HepG2 (cell line): ENCODE results near the gene GFAP. TPM values are rescaled to one million over a fixed set of nuclear protein-coding genes. Genes with fewer than 3 reads are reported as not detected.

Source experiments
- ELF1 ChIP-seq: sonication (generic); formaldehyde crosslinking; IDR thresholded peaks from 2 replicates; pipeline ENCODE4 v1.4.0; 2020; ENCODE audit warnings: missing genetic modification reagents
- HOXA5 ChIP-seq: sonication (generic); formaldehyde crosslinking; IDR thresholded peaks from 2 replicates; pipeline ENCODE4 v1.4.0; 2020; ENCODE audit warnings: missing genetic modification reagents
- MTA1 ChIP-seq: sonication (generic); formaldehyde crosslinking; IDR thresholded peaks from 2 replicates; pipeline ENCODE4 v1.4.0; 2020; ENCODE audit warnings: missing genetic modification reagents, mild to moderate bottlenecking, borderline replicate concordance
- PRPF4 ChIP-seq: fragments of 200-400 bp; formaldehyde crosslinking; IDR thresholded peaks from 2 replicates; pipeline ENCODE4 v1.6.1; 2016; ENCODE audit warnings: low read length, low read depth; ENCODE audit not compliant: poor library complexity, severe bottlenecking
- REL ChIP-seq: sonication (generic); formaldehyde crosslinking; conservative IDR thresholded peaks from 2 replicates; pipeline ENCODE4 v1.8.0; 2022; ENCODE audit warnings: mild to moderate bottlenecking, missing genetic modification reagents, moderate library complexity
- RXRA ChIP-seq: sonication (generic); formaldehyde crosslinking; IDR thresholded peaks from 2 replicates; pipeline ENCODE4 v1.5.1; 2020; ENCODE audit warnings: missing genetic modification reagents
- RXRB ChIP-seq: IDR thresholded peaks from 2 replicates; pipeline ENCODE4 v1.6.1; 2016; ENCODE audit warnings: borderline replicate concordance, missing genetic modification reagents, missing compliant biosample characterization
- STAT6 ChIP-seq: sonication (generic); formaldehyde crosslinking; IDR thresholded peaks from 2 replicates; pipeline ENCODE4 v1.4.0; 2020; ENCODE audit warnings: missing genetic modification reagents, mild to moderate bottlenecking, borderline replicate concordance
- TEAD3 ChIP-seq: optimal IDR thresholded peaks from 2 replicates; pipeline ENCODE3; 2016; ENCODE audit warnings: borderline replicate concordance
- ZBTB8A ChIP-seq: sonication (generic); formaldehyde crosslinking; IDR thresholded peaks from 2 replicates; pipeline ENCODE4 v1.4.0; 2020; ENCODE audit warnings: mild to moderate bottlenecking, low read depth, missing genetic modification reagents, borderline replicate concordance
- ZFP37 ChIP-seq: sonication (generic); formaldehyde crosslinking; IDR thresholded peaks from 2 replicates; pipeline ENCODE4 v1.4.0; 2020; ENCODE audit warnings: missing genetic modification reagents, borderline replicate concordance
- ZFP82 ChIP-seq: sonication (generic); formaldehyde crosslinking; IDR thresholded peaks from 2 replicates; pipeline ENCODE4 v1.5.1; 2020; ENCODE audit warnings: mild to moderate bottlenecking, missing genetic modification reagents, borderline replicate concordance
- ZKSCAN1 ChIP-seq: fragments of 150-350 bp; IDR thresholded peaks from 2 replicates; pipeline ENCODE4 v1.6.1; 2014; ENCODE audit warnings: low read length
- ZNF33B ChIP-seq: sonication (generic); formaldehyde crosslinking; IDR thresholded peaks from 2 replicates; pipeline ENCODE4 v1.5.1; 2020; ENCODE audit warnings: mild to moderate bottlenecking, missing genetic modification reagents
- ZNF446 ChIP-seq: sonication (generic); formaldehyde crosslinking; IDR thresholded peaks from 2 replicates; pipeline ENCODE4 v1.5.0; 2020; ENCODE audit warnings: mild to moderate bottlenecking, missing genetic modification reagents
- ZNF501 ChIP-seq: sonication (generic); formaldehyde crosslinking; IDR thresholded peaks from 2 replicates; pipeline ENCODE4 v1.5.1; 2020; ENCODE audit warnings: mild to moderate bottlenecking, moderate library complexity, missing genetic modification reagents
- ZNF709 ChIP-seq: sonication (generic); formaldehyde crosslinking; IDR thresholded peaks from 2 replicates; pipeline ENCODE4 v1.5.0; 2020; ENCODE audit warnings: mild to moderate bottlenecking, missing genetic modification reagents
- polyA plus RNA-seq, 8 experiments: library from polyadenylated mRNA; depleted of rRNA in 3 of 8; stranded (reverse) in 7 of 8; unstranded in 1 of 8; fragments of >200 nt; fragmentation: Illumina TruSeq in 4 of 8; extraction: Trizol in 4 of 8; gene quantifications; 2 replicates each; pipeline versions ENCODE4 v1.2.1 to v1.2.3, GENCODE V29; 2011 to 2016; ENCODE audit warnings: low read depth in 4 of 8, missing spikeins in 1 of 8, mixed read lengths in 1 of 8; ENCODE audit not compliant: insufficient read depth in 1 of 8
- total RNA-seq, 5 experiments: library from RNA; depleted of rRNA; stranded (reverse); fragments of >200 nt; fragmentation: Illumina TruSeq; extraction: Trizol; gene quantifications; 2 replicates each; pipeline ENCODE4 v1.2.3, GENCODE V29; 2016; ENCODE audit warnings: low read depth in 1 of 5
- TF ChIP-seq, protein P1 (sequence below): sonication (generic); formaldehyde crosslinking; IDR thresholded peaks from 2 replicates; pipeline ENCODE4 v1.4.0; 2020; ENCODE audit warnings: missing genetic modification reagents
- TF ChIP-seq, protein P2 (sequence below): sonication (generic); formaldehyde crosslinking; IDR thresholded peaks from 2 replicates; pipeline ENCODE4 v1.8.1; 2023; ENCODE audit warnings: mild to moderate bottlenecking, missing genetic modification reagents
- TF ChIP-seq, protein P3 (sequence below): IDR thresholded peaks from 2 replicates; pipeline ENCODE4 v1.6.1; 2018; ENCODE audit warnings: missing genetic modification reagents, mild to moderate bottlenecking, missing compliant biosample characterization

Gene GFAP
- total and polyA plus RNA-seq, 2 of the 13 experiments (the other 11 are each of a cell fraction or from before 2014, with no cell fraction given), result 0.11 to 0.29 TPM

GRCh38 chr17:44915862-44916780 lies 821 bp upstream of the GFAP start (continued):
- TF ChIP-seq ZNF446 (CRISPR knock-in tag), result no peak
- TF ChIP-seq RXRB (CRISPR knock-in tag), result peak; percentile 71
- 0 out of 2 replicates have a peak, but pooled peaks have one; percentile 60 for TF ChIP-seq MTA1 (CRISPR knock-in tag)
- TF ChIP-seq, protein P1, sequence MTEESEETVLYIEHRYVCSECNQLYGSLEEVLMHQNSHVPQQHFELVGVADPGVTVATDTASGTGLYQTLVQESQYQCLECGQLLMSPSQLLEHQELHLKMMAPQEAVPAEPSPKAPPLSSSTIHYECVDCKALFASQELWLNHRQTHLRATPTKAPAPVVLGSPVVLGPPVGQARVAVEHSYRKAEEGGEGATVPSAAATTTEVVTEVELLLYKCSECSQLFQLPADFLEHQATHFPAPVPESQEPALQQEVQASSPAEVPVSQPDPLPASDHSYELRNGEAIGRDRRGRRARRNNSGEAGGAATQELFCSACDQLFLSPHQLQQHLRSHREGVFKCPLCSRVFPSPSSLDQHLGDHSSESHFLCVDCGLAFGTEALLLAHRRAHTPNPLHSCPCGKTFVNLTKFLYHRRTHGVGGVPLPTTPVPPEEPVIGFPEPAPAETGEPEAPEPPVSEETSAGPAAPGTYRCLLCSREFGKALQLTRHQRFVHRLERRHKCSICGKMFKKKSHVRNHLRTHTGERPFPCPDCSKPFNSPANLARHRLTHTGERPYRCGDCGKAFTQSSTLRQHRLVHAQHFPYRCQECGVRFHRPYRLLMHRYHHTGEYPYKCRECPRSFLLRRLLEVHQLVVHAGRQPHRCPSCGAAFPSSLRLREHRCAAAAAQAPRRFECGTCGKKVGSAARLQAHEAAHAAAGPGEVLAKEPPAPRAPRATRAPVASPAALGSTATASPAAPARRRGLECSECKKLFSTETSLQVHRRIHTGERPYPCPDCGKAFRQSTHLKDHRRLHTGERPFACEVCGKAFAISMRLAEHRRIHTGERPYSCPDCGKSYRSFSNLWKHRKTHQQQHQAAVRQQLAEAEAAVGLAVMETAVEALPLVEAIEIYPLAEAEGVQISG, result no peak
- no peak for TF ChIP-seq ZNF709 (CRISPR knock-in tag)
- TF ChIP-seq ZBTB8A (CRISPR knock-in tag), result no peak
- TF ChIP-seq ZKSCAN1, result no peak
- TF ChIP-seq, protein P2, sequence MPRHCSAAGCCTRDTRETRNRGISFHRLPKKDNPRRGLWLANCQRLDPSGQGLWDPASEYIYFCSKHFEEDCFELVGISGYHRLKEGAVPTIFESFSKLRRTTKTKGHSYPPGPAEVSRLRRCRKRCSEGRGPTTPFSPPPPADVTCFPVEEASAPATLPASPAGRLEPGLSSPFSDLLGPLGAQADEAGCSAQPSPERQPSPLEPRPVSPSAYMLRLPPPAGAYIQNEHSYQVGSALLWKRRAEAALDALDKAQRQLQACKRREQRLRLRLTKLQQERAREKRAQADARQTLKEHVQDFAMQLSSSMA (CRISPR knock-in tag), result no peak
- peak; percentile 55 for TF ChIP-seq TEAD3 (CRISPR knock-in tag)
- no peak for TF ChIP-seq ZFP37
- TF ChIP-seq ZFP82, result no peak
- TF ChIP-seq ZNF501 (CRISPR knock-in tag), result peak; percentile 81
- no peak for TF ChIP-seq STAT6 (CRISPR knock-in tag)
- TF ChIP-seq PRPF4, result no peak
- TF ChIP-seq HOXA5 (CRISPR knock-in tag), result no peak
- peak; percentile 7; the same call in 1 of the 2 replicates for TF ChIP-seq RXRA (CRISPR knock-in tag)
- TF ChIP-seq, protein P3, sequence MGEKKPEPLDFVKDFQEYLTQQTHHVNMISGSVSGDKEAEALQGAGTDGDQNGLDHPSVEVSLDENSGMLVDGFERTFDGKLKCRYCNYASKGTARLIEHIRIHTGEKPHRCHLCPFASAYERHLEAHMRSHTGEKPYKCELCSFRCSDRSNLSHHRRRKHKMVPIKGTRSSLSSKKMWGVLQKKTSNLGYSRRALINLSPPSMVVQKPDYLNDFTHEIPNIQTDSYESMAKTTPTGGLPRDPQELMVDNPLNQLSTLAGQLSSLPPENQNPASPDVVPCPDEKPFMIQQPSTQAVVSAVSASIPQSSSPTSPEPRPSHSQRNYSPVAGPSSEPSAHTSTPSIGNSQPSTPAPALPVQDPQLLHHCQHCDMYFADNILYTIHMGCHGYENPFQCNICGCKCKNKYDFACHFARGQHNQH (CRISPR knock-in tag), result no peak
- no peak for TF ChIP-seq REL (CRISPR knock-in tag)
- no peak for TF ChIP-seq ELF1
- TF ChIP-seq ZNF33B (CRISPR knock-in tag), result no peak
